Activated T-helper 9 cell treated with anti-CD3 and anti-CD28 coated beads, Interleukin-2, amount 50 U/mL, for 16 hours (primary cell): ENCODE measurements around the gene ARHGAP22.

Experiments
- DNase-seq: peaks from one replicate; pipeline ENCODE4 v3.0.0-alpha.2; 2020; ENCODE audit warnings: low read depth

The ARHGAP22 gene

DNA sequence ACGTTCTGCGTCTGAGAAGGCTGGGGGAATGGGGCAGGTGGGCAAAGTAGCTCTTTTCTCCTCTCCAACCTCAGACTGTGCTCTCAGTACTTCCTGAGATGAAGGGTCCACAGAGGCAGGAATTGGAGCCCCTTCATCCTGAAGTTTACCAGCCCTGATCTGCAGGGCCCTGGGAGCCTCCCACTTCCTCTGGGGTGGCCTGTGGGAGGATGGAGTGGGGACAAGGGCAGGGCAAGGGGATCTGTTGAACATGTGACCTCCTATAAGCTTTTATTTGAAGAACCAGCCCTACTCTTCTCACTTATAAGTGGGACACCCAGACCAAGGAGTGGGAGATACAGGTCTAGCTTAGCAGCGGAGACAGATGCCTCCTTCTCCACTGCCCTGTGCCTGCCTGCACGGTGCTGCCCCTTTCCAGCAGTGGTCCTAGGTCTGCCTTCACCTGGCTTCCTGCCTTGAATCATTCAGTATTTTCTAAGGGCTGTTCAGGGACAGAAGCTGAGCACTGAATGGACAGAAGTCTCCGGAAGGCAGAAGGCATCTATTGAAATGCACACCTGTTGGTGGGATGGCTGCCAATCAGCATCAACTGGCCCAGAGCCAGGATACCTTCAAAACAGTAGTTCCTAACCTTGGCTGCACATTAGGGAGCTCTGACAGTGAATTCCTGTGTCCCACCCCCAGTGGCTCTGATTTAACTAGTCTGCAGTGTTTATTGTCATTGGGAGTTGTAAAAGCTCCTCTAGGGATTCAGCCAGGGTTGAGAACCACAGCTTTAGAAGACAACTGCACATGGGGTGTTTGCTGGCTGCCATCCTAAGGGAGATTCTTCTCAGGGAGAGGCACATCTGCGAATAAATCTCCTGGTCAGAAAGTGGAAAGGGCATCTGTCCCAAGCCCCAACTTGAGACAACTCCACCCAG, 2.7 kb upstream of the ARHGAP22 start:
- no peak for DNase-seq

DNA sequence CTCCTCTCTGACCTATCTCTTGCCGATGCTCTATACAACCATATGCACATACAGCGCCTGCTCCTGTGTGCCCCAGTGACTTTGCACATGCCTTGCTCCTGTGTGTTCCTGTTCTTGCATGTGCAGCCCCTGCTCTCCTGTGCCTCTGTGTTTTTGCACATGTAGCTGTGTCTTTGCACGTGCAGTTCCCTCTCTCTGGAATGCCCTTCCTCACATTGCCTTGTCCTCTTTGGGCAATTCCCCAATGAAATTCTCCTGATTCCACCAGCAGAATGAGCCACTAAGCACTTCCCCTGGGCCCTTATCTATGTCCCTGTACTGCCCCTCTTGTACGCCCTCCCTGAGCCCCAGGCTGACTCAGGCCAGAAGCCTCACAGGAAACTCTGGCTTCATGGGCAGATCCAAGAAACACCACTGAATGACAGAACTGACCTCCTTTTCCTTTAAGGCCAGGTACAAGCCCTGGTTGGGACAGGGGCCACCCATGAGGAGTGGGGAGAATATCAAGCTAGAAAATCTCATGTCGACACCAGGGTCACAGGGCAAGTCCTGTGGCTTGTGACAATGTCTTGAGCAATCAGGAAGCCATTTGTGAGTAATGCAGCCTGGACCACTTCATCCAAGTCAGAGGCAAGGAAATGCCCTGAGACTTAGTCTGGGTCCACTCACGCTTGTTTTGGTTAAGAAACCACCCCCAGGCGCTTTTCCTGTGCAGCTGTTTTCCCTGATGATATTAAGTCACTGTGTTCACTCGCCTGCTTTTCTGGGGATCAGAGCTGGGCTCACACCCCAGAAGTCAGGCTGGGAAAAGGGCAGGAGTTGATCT, 1.9 kb upstream of the ARHGAP22 start:
- no peak for DNase-seq

DNA sequence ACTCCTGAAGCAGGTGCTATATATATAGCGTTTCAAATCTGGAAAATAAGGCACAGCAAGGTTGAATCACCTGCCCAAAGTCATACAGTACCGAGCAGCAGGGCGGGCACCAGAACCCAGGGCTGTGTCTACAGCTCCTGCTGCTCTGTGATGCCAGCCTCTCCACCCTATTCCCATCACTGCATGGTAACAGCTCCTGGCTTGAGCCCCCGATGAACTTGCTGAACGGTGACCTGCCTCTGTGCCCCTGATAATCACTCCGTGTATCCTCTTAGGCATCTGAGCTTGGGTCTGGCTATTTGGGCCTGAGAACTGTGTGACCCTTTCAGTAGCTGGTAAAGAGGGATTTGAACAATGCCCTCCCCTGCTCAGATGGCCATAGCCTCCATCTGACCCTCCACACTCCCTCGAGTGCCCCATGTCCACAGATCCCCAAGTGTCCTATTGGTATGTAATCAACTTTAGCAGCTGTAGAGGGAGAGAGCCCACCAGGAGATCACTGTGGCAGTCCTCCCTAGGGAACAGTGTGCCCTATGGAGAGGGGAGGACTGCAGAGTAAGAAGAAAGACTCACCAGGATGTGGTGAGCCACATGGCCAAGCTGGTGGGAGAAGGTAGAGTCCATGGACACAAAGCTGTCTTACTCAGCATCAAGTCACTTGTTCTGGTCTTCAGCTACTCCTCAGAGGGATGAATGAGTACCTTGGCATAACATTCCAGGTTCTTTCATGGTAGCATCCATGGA, 1.1 kb upstream of the ARHGAP22 start:
- DNase-seq: no peak

DNA sequence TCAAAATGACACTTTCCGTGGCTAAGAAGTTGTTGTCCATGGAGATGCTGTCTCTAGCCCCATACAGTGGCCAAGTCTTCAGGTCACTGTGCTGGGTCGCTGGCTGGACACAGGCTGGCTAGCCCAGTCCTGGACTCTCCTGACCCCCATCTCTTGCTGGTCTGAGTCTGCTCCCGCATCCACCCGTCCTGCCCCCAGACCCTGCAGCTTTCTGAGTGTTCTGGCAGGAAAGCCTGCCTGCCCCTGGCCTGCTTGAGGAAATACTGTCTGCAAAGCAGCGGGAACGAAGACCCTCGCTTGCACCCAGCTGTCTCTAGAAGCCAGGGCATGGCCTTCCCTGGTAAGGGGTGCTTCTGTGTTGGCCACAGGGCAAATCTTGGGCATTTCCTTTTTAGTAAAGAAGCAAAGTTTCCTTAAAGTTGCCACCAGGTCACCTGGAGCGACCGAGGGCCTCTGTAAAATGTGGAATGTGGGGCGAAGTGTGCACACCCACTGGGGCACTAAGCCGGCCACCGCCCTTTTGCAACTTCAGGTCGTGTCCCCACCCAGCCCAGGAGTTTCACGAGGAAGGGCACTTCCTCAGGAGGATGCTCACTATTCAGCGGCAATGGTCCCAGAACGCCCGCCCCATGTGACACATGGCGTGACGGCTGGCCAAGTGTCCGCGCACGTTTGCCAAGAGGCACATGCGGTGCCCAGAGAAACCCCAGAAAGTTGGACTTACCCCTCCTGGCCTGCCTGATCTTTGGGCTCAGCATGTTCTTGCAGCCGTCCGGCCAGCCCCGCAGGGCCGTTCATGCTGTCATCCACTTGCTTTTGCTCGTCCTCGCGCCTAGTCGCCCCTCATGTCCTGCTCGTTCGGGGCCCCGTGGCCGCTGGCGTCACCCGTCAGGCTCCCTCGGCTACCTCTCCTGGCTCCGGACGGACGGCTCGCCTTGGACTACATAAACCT, 558 bp downstream of the ARHGAP22 start:
- DNase-seq: no peak

DNA sequence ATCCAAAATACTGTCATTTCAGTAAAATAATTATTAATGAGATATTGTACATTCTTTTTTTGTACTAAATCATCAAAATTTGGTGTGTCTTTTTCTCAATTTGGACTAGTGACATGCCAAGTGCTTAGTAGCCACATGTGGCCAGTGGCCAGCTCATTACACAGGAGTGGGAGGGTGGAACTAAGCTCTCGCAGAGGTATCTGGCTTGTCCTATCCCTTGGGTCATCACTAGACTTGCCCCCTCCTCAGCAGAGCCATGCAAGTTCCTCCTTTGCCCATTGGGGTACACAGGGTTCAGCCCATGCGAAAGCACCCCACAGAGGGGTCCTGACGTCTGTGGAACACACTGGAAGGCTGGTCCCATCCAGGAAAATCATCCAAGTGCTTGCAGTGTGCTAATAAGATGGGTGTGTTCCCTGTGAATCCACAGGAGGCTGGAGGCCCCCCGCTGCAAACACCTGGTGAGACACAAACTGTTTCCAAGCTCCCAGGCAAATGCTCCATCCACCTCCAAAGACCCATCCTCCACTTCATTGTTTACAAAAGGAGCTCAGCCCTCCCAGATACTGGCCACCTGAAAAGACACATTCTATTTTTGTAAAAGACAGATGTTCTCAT, 1.3 kb downstream of the ARHGAP22 start:
- DNase-seq: no peak

DNA sequence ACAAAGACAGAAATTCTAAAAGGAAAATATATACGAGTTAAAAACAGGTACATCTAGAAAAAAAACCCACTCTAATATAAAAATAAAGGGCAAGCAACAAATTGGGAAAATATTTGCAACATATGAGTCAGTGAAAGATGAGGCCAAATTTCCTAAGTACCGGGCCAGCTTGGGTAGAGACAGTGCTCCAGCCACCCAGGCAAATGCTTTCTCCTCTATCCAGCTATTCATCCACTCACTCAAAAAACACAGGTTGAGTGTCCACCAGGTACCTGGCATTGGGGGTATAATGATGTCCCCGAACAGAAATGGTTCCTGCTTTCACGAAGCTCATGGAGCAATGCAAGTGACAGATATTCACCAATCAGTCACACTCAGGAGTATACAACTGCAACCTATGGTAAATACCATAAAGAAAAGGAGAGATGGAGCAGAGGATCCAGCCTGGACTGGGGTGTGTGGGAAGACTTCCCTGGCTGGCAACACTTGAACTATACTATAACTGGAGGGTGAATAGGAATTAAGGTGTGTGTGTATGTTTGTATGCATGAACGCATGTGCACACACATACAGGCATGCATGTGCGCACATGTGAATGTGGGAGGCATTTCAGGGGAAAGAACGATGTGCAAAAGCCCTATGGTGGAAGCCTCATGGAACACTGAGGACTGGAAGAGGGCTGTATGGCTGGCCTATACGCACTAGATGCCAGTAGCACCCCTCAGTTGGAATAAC, 2.3 kb downstream of the ARHGAP22 start:
- DNase-seq: no peak

DNA sequence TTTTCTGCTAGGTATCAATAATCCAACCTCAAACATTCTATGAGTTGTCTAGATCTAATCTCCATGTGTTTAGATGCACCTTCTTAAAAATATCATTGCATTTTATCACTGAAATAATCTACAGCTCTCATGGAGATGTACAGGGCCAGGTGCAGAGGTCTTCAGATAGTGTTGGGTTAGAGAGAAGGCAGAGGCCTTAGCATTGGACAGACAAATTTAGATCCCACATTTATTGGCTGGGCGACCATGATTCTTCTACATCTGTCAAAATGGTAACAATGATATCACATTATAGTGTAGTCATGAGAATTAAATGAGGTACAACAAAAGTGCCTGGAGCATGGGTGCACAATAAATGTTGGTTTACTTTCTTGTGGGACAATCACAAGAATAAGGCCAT, 3.1 kb downstream of the ARHGAP22 start:
- DNase-seq: no peak

DNA sequence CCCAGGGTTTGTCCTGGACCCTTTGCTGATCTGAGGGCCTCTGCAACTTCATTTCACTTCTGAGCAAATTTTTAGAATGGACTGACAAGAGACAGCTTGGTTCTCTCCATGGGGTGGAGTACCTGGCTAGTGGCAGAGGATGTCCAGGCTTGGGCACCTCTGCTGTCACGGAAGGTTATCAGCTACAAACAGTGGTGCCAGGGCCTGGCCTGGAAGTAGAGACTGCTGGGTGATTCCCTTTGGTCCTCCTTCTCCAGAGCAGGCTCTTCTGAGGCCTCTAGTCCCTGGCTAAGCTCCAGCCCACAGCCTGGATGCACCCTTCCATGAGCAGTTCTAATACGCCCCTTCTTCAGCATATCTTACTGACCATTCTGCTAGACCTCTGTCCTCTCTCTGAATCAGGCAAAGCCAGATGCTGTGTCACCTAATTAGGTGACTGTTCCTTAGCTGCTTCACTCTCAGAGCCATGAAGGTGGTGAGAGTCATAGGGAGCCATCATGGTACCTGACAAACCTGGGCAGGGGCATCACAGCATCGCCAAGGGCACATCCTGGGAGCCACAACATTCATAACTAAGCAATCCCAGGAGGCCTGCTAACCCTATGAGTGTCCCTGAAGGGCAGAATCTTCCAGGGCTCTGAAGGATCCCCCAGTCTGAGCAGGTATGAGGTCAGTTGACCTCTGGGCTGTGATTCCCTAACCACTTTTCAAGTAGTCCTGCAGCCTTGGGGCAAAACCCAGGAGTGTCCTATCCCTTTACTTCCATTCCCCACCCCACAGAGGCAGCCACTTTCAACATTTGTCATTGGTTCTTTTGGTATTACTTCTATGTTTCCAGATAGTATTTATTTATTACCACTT, 4.0 kb downstream of the ARHGAP22 start:
- DNase-seq: no peak

DNA sequence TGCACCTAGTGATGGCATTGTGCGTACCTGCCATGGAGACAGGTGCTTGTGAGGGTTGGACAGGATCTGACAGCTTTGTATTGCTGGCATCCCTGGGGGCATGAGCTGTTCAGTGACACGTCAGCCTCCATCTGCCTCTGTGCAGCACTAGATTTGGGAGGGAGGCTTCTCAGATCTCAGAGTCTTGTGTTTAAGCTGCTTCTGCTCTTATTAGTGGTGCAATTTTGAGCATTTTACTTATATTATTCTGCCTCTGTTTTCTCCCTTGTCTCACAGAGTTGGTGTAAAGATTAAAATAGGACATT, 5.1 kb downstream of the ARHGAP22 start:
- DNase-seq: no peak

DNA sequence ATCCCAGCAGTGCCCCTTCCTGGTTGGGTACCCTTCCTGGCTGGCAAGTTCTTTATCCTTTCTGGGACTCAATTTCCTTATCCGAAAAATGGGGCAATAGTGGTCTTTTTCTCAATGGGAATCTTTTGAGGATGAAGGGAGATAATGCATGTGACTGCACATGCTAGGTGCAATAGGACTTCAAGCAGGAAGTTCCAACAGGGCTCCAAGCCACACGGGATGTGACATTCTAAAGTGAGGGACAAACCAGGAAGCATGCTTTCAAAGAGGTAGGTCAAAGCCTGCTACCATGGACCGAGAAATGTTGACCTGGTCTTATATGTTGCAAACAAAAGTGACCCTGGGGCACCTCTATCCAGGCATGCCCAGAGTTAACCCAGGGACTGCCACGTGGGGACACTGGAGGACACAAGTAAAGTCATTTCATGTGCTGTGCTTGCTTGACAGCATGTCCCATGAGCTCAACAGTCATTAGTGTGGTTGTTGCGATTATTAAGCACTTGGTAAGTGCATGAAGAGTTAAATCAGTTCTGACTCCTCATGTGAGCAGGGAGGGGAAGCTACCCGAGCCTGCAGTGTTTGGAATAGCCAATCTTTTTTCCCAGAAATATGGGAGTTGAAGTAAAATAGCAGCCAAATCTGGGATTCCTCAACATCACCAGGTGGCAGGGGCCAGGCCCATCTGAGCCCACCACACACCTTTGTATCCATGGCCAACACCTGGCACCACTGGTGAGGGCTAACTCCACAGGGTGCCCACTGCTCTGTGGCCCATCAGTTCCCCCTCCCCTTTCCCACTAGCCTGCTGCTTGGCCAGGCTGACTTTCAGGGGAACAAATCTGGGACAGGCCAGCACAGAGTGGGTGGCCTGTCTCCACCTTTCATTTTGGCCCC, 5.7 kb downstream of the ARHGAP22 start:
- DNase-seq: no peak

DNA sequence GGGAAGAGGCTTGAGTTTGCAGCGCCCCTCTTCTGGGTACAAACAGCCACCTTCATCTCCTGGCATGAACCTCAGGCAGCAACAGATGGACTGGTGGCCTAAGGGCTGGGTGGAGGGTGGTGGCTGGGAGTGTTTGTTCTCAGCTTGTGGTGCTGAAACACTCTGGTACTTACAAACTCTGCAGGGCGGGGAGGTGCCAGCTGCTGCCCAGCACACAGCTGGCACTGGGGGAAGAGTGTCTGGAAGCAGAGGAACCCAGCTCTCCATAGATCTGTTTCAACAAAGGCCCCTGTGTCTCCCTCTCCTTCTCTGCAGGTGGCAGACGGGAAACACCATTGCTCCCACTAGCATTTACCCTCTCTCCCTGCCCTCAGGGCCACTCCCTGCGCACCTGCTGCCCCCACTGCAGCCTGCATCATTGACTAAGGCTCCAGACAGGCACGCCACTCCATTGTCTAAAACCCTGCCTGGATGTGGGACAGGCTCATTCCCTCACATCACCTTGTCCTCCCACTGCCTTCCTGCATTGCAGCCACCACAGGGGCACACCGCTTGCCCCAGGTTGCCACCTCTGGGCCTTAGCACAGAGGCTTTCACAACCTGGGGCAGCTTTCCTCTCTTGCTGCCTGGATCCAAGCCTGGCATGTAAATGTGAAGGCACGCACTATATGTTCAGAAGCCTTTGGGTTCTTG, 6.5 kb downstream of the ARHGAP22 start:
- DNase-seq: no peak

DNA sequence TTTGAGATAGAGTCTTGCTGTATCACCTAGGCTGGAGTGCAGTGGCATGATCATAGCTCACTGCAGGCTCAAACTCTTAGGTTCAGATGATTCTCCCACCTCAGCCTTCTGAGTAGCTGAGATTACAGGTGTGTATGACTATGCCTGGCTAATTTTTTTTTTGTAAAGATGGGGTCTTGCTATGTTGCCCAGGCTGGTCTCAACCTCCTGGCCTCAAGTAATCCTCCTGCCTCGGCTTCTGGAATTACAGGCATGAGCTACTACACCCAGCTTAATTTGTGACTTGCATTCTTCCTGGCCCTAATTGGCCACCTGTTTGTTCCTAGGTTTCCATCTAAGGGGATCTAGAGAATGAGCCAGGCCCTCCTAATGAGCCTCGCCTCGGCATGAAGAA, 9.3 kb downstream of the ARHGAP22 start:
- DNase-seq: no peak

DNA sequence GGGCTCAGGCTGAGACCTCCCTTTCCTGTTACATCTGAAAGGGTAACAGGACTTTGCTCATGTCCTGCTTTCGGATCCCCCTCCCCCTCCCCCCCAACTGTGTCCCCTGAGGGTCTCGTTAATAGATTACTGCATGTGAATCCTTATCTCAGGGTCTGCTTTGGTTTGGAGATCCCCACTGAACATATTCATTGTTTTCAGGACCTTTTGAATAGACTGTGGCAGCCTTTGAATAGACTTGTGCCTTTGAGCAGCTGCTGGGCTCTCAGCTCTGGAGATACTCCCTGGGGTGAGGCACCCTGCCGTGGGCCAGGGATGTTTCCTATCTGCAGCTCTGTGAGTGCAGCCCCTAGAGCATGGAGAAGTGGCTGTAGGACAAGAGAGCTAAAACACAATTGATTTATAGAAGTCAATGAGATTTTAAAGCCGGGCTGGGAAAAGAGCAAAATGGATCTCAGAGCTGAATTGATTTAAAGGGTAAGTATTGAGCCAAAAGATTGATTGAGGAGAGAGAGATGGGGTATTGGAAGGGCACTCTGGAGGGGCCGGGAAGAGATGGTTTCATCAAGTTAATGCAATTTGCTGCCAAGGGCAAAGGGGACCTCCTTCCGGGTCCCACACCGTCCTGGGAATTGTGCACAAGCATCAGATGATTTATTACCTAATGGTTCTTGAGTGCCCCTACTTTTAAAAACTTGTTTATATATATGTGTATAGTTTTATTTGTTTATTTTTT, 9.9 kb downstream of the ARHGAP22 start:
- DNase-seq: no peak

DNA sequence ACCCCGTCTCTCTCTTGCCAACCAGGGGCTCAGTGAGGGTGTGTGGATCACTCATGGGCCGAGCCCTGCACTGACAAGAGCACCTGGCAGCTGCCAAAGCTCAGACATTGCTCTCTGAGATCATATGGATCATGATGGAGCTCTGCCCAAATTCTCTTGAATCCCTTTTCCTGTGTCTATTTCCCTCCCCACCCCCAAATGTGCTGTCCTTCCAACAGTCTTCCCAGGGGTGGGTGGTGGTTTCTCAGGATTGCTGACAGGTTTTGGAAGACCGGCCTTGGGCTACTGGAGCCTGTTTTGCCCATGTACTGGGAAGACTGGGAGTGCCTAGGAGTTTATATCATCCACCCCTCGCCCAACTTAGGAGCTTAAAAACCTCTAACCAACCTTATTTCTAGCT, 10.5 kb downstream of the ARHGAP22 start:
- no peak for DNase-seq

DNA sequence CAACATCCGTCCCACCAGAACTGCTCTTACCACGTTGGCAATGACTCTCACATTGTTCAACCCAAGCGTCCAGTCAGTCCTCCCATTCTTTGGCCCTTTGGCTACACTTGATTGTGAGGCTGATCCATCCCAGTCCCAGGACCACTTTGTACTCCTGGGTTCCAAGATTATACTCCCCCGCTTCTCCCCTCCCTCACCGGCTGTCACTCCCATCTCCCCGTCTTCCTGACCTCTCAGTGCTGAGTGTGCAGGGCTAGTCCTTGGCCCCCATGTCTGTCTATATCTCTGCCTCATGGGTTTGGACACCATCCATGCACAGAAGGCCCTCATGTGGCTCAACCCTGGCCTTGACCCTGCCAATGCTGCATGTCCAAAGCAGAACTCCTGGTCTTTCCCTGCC, 12.5 kb downstream of the ARHGAP22 start:
- DNase-seq: no peak

DNA sequence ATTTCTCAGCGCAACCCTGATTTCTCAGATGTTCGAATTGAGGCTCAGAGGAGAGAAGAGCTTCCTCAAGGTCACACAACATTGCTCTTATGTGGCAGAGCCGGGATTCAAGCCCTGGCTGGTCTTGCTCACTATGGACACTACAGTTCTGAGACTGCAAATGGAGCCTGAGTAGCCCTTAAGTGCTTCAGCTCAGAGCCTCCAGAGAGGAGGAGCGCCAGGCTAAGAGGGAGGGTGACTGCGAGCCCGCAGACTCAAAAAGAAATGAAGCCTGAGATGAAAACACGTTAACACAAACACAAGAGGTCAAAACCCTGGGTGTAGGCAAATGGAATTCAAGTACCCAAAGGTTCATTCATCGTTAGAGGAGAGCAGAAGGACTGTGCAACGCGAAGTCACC, 13.9 kb downstream of the ARHGAP22 start:
- DNase-seq: no peak

DNA sequence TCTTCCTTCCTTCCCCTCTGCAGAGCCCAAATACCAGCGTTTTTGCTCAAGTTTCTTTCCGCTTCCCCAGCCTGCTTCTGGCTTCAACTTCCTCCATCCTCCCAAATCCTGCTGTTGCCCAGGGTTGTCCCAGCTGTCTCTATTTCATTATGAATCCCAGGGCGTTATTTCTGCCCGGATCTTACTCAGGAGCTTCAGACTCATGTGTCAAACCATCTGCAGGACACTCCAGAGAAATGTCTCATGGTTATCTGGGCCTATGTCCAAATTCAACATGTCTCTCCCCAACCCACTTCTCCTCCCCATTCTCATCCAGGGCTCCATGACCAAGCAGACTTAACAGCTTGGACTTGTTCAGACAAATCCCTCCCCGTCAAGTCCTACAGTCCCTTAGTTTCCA, 15.6 kb downstream of the ARHGAP22 start:
- no peak for DNase-seq
